Endothelial cell of umbilical vein (primary cell): ENCODE results near the gene ITIH4. TPM values are rescaled to one million over a fixed set of nuclear protein-coding genes. Genes with fewer than 3 reads are reported as not detected.

Source experiments
- BruUV-seq: library from RNA; stranded (reverse); fragments of 400-500 nt; replicated peaks from 2 replicates; lab custom pipeline; 2021; lab: Mats Ljungman, UMichigan
- CTCF ChIA-PET: fragments of 300-600, 350-600 bp; sonication (Branson Sonifier 250); formaldehyde crosslinking; loops from one replicate; lab custom pipeline; 2021; ENCODE audit warnings: antibody characterized with exemption, inconsistent platforms; lab: Charles Lee
- POLR2A ChIA-PET: fragments of 300-600, 350-600 bp; sonication (Branson Sonifier 250); formaldehyde crosslinking; loops from one replicate; lab custom pipeline; 2021; ENCODE audit warnings: antibody characterized with exemption, inconsistent platforms; lab: Charles Lee
- DNase-seq: peaks from one replicate; pipeline ENCODE4 v3.0.0-alpha.2; 2011; ENCODE audit warnings: low read depth, low spot score
- FAIRE-seq: peaks from 2 replicates; lab custom pipeline; 2011; peaks lifted over from hg19 to GRCh38; lab: Jason Lieb, UNC
- H2AFZ ChIP-seq: 2 replicates; pipeline ENCODE4 v1.6.0; 2012; ENCODE audit warnings: low read depth, low read length, control low read depth, inconsistent platforms
- H3K27ac ChIP-seq: 2 replicates; pipeline ENCODE4 v1.5.1; 2011; ENCODE audit warnings: low read depth, mild to moderate bottlenecking, control low read depth, low read length, moderate library complexity; ENCODE audit not compliant: insufficient read depth
- H3K27me3 ChIP-seq, 2 experiments: 2 replicates each; pipeline versions ENCODE4 v1.6.0 to v1.6.1; 2011; ENCODE audit warnings: low read length in 2 of 2, mixed read lengths in 1 of 2; ENCODE audit not compliant: control insufficient read depth in 2 of 2, insufficient read depth in 2 of 2
- H3K36me3 ChIP-seq, 2 experiments: 2 replicates in 1 of 2; 3 replicates in 1 of 2; pipeline ENCODE4 v1.5.1; 2011; ENCODE audit warnings: low read length in 2 of 2, mild to moderate bottlenecking in 1 of 2, moderate library complexity in 1 of 2; ENCODE audit not compliant: control insufficient read depth in 2 of 2, insufficient read depth in 2 of 2; ENCODE audit errors: extremely low read depth in 1 of 2
- H3K4me1 ChIP-seq: 3 replicates; pipeline ENCODE4 v1.5.1; 2011; ENCODE audit warnings: mild to moderate bottlenecking, low read length; ENCODE audit not compliant: control insufficient read depth, insufficient read depth; ENCODE audit errors: extremely low read depth
- H3K4me2 ChIP-seq: 2 replicates; pipeline ENCODE4 v1.6.1; 2011; ENCODE audit warnings: low read length, control low read depth, mixed read lengths; ENCODE audit not compliant: insufficient read depth
- H3K4me3 ChIP-seq, 3 experiments: fragments of 200-600 bp in 1 of 3; sonication (generic), shearing (Covaris generic) in 1 of 3; replicated peaks in 1 of 3; 2 replicates each; pipeline ENCODE4 v1.5.1; 2011 to 2016; ENCODE audit warnings: control low read depth in 3 of 3, low read length in 3 of 3, mild to moderate bottlenecking in 2 of 3, inconsistent platforms in 1 of 3, low read depth in 1 of 3, moderate library complexity in 1 of 3; ENCODE audit not compliant: insufficient read depth in 1 of 3
- H3K79me2 ChIP-seq: 2 replicates; pipeline ENCODE4 v1.6.0; 2012; ENCODE audit warnings: low read length, inconsistent platforms; ENCODE audit not compliant: control insufficient read depth, insufficient read depth
- H3K9ac ChIP-seq: replicated peaks from 2 replicates; pipeline ENCODE3; 2011; ENCODE audit warnings: low read length, control low read depth; ENCODE audit not compliant: insufficient read depth; ENCODE audit errors: extremely low read depth
- H3K9me1 ChIP-seq: replicated peaks from 3 replicates; pipeline ENCODE4 v1.6.0; 2011; ENCODE audit warnings: mild to moderate bottlenecking, low read length; ENCODE audit not compliant: control insufficient read depth, insufficient read depth; ENCODE audit errors: extremely low read depth
- H3K9me3 ChIP-seq: replicated peaks from 2 replicates; pipeline ENCODE4 v1.5.1; 2012; ENCODE audit warnings: low read length, inconsistent platforms; ENCODE audit not compliant: control insufficient read depth, insufficient read depth
- H4K20me1 ChIP-seq: replicated peaks from 2 replicates; pipeline ENCODE3; 2011; ENCODE audit warnings: mild to moderate bottlenecking, low read length; ENCODE audit not compliant: control insufficient read depth, insufficient read depth; ENCODE audit errors: extremely low read depth
- EZH2 ChIP-seq: IDR thresholded peaks from 2 replicates; pipeline ENCODE4 v1.6.1; 2012; ENCODE audit warnings: borderline replicate concordance, low read depth, mild to moderate bottlenecking, moderate library complexity, low read length, inconsistent platforms; ENCODE audit not compliant: severe bottlenecking
- FOS ChIP-seq: IDR thresholded peaks from 2 replicates; pipeline ENCODE4 v1.6.1; 2011; ENCODE audit warnings: mild to moderate bottlenecking, low read length, moderate library complexity, borderline replicate concordance; ENCODE audit not compliant: insufficient read depth
- GATA2 ChIP-seq: IDR thresholded peaks from 2 replicates; pipeline ENCODE4 v1.7.0; 2011; ENCODE audit warnings: low read depth, mild to moderate bottlenecking, moderate library complexity, mixed read lengths, low read length; ENCODE audit not compliant: insufficient read length, insufficient read depth
- JUN ChIP-seq: IDR thresholded peaks from 2 replicates; pipeline ENCODE4 v1.6.1; 2011; ENCODE audit warnings: borderline replicate concordance, low read depth; ENCODE audit not compliant: insufficient read length, insufficient read depth
- MYC ChIP-seq: IDR thresholded peaks from one replicate; pipeline ENCODE4 v1.6.1; 2011; ENCODE audit warnings: mild to moderate bottlenecking, low read depth, low read length
- POLR2A ChIP-seq: IDR thresholded peaks from 2 replicates; pipeline ENCODE4 v1.6.1; 2012; ENCODE audit warnings: low read depth, mild to moderate bottlenecking, control low read depth, low read length
- POLR2AphosphoS5 ChIP-seq: IDR thresholded peaks from 2 replicates; pipeline ENCODE4 v1.6.1; 2012; ENCODE audit warnings: low read depth, mild to moderate bottlenecking, control low read depth, low read length, moderate library complexity; ENCODE audit not compliant: insufficient read depth
- dilution Hi-C: fragments of 300-500 bp; cut with MboI; formaldehyde crosslinking; loops from one replicate; pipeline ENCODE4 v1.15.0; 2019; ENCODE audit warnings: low sequenced_read_pairs; ENCODE audit not compliant: extremely low pct_ligation_motif_present
- intact Hi-C: fragments of 100-400 bp; cut with micrococcal nuclease; formaldehyde crosslinking; loops from one replicate; pipeline ENCODE4 v1.10.0; 2022
- polyA plus RNA-seq, 4 experiments: library from polyadenylated mRNA; depleted of rRNA in 3 of 4; stranded (reverse) in 3 of 4; unstranded in 1 of 4; fragments of >200 nt; gene quantifications; 2 replicates each; pipeline versions ENCODE4 v1.2.1 to v1.2.3, GENCODE V29; 2011 to 2012; ENCODE audit warnings: missing spikeins in 1 of 4
- total RNA-seq: library from RNA; stranded (reverse); gene quantifications from 2 replicates; pipeline ENCODE4 v1.2.3, GENCODE V29; 2021
- TF ChIP-seq, protein P1 (sequence below): IDR thresholded peaks from 2 replicates; pipeline ENCODE4 v1.6.1; 2011; ENCODE audit not compliant: insufficient read depth, insufficient read length
- TF ChIP-seq, protein P2 (sequence below), 2 donors: IDR thresholded peaks; 1 replicate in 1 of 2; 2 replicates in 1 of 2; pipeline ENCODE4 v1.5.1; 2011; ENCODE audit warnings: low read length in 2 of 2, mild to moderate bottlenecking in 2 of 2, moderate library complexity in 2 of 2, control low read depth in 1 of 2, inconsistent platforms in 1 of 2, low read depth in 1 of 2; ENCODE audit not compliant: insufficient read depth in 1 of 2; ENCODE audit errors: extremely low read depth in 1 of 2

The ITIH4 gene
- total and polyA plus RNA-seq, 2 donors (not counting 3 experiments of a cell fraction or from before 2014, with no cell fraction given) = 0.17 to 2.4 TPM

GRCh38 chr3:52847726-52848125 is 17.3 kb upstream of the ITIH4 start:
- BruUV-seq = no TSS peak
- dilution Hi-C loops (no loop called here), intact Hi-C loops (no loop called here)
- Histone ChIP-seq H3K9me1 (no peaks in the 10 kb centered on the region), H3K4me2 (no peak overlapping the region), H3K27ac (no peak overlapping the region), H4K20me1 (no peaks in the 10 kb centered on the region), H3K9me3 (no peaks in the 10 kb centered on the region), H3K9ac (no peak overlapping the region), H3K4me3 (no peak overlapping the region), H3K27me3 (no peaks in the 10 kb centered on the region), H3K79me2 (no peaks in the 10 kb centered on the region), H3K4me1 (no peaks in the 10 kb centered on the region), H3K36me3 (peaks cover 0 to 5% of the 10 kb centered on the region in 2 experiments), H2AFZ (no peak overlapping the region)
- ChIA-PET CTCF (interaction anchor here (0.6 to 2.0 kb wide), 3 partner anchors 27 to 91 kb away, joined by 3 to 6 read pairs (median 3); no protein-coding TSS in a partner anchor), POLR2A (no interaction called here)
- FAIRE-seq (no peak), DNase-seq (no peak)
- no peak for TF ChIP-seq POLR2A
- TF ChIP-seq JUN = no peak
- TF ChIP-seq, protein P1, sequence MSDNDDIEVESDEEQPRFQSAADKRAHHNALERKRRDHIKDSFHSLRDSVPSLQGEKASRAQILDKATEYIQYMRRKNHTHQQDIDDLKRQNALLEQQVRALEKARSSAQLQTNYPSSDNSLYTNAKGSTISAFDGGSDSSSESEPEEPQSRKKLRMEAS = no peak
- TF ChIP-seq GATA2 = no peak
- TF ChIP-seq EZH2 = no peak
- no peak for TF ChIP-seq MYC
- no peak for TF ChIP-seq FOS
- TF ChIP-seq, protein P2, sequence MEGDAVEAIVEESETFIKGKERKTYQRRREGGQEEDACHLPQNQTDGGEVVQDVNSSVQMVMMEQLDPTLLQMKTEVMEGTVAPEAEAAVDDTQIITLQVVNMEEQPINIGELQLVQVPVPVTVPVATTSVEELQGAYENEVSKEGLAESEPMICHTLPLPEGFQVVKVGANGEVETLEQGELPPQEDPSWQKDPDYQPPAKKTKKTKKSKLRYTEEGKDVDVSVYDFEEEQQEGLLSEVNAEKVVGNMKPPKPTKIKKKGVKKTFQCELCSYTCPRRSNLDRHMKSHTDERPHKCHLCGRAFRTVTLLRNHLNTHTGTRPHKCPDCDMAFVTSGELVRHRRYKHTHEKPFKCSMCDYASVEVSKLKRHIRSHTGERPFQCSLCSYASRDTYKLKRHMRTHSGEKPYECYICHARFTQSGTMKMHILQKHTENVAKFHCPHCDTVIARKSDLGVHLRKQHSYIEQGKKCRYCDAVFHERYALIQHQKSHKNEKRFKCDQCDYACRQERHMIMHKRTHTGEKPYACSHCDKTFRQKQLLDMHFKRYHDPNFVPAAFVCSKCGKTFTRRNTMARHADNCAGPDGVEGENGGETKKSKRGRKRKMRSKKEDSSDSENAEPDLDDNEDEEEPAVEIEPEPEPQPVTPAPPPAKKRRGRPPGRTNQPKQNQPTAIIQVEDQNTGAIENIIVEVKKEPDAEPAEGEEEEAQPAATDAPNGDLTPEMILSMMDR (IDR thresholded peaks at IDR 0.05; ENCODE audit: extremely low read depth in 1 of 2, insufficient read depth in 1 of 2, low read depth in 1 of 2, low read length in 2 of 2) = no peak
- no peak for TF ChIP-seq POLR2AphosphoS5
